ENCODE results near the gene GNG10.

DNA sequence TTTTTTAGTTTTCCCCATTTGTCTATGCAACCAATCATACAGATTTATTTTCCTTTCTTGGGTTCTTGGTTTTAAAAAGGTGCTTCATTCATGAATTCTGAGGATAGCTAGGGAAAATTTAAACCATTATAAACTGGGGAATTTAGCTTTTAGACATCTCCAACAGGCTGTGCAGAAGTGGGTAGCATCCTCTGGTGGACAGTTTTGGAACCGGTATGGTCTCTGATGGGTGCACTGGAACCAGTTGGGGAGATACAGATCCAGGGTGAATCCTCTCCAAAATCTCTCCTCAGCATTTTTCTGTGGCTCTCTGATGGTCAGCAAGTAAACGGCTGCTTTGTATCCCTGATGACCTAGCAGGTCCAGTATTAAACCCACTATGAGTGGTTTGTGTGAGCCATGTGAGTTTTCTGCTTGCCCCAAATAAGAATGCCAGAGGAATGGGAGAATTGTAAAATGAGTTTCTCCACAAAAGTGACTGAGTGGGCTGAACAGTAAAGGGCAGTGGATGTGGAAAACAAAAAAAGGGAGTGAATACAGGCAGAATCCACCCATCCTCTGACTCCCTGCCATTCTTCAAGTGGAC, 39.4 kb upstream of the GNG10 start:
- peak; percentile 82 to 91 (median 86) for TF ChIP-seq CTCF (IDR thresholded peaks at IDR 0.05)
- no peak for TF ChIP-seq POLR2A (IDR thresholded peaks at IDR 0.05)

Data from right lobe of liver (tissue), 4 donors.